GM12878 (cell line): ENCODE measurements around the gene PNLIPRP2. TPM values are rescaled to one million over a fixed set of nuclear protein-coding genes. Genes with fewer than 3 reads are reported as not detected.

Experiments
- ATAC-seq: fragments of 200-7000 bp; cut with Tn5 transposase; 3 replicates; pipeline ENCODE4 v1.9.1; 2020; ENCODE audit warnings: mild to moderate bottlenecking, moderate library complexity
- BruUV-seq: library from RNA; stranded (reverse); fragments of 400-500 nt; replicated peaks from 2 replicates; lab custom pipeline; 2021; lab: Mats Ljungman, UMichigan
- CTCF ChIA-PET: fragments of 300-600 bp; sonication (Branson Sonifier 250); formaldehyde crosslinking; extraction: SDS; loops from one replicate; lab custom pipeline; 2021; ENCODE audit warnings: inconsistent platforms; lab: Yijun Ruan, JAX
- POLR2A ChIA-PET: fragments of 350-600 bp; formaldehyde crosslinking; extraction: SDS; loops from one replicate; lab custom pipeline; 2021; ENCODE audit warnings: inconsistent platforms; lab: Charles Lee
- RAD21 ChIA-PET: fragments of 300-600 bp; sonication (Branson Sonifier 250); formaldehyde crosslinking; loops from one replicate; lab custom pipeline; 2023; ENCODE audit warnings: antibody characterized with exemption; ENCODE audit not compliant: unreplicated experiment; lab: Charles Lee
- SMC1A ChIA-PET: fragments of 300-600 bp; sonication (Branson Sonifier 250); formaldehyde crosslinking; loops from one replicate; lab custom pipeline; 2023; ENCODE audit not compliant: unreplicated experiment, uncharacterized antibody; lab: Charles Lee
- DNase-seq: peaks from one replicate; pipeline ENCODE4 v3.0.0-alpha.2; 2011; ENCODE audit warnings: low read depth, low spot score
- FAIRE-seq: peaks from 3 replicates; lab custom pipeline; 2011; peaks lifted over from hg19 to GRCh38; lab: Jason Lieb, UNC
- H2AFZ ChIP-seq: 2 replicates; pipeline ENCODE4 v1.6.0; 2011; ENCODE audit warnings: low read depth, low read length, control low read depth; ENCODE audit not compliant: control insufficient read depth
- H3K27ac ChIP-seq: 2 replicates; pipeline ENCODE4 v1.5.1; 2011; ENCODE audit warnings: control low read depth; ENCODE audit not compliant: control insufficient read depth, insufficient read depth
- H3K27me3 ChIP-seq, 2 experiments: replicated peaks in 1 of 2; 2 replicates each; pipeline versions ENCODE4 v1.6.0 to v1.6.1; 2011; ENCODE audit warnings: low read length in 1 of 2; ENCODE audit not compliant: control insufficient read depth in 2 of 2, insufficient read depth in 2 of 2
- H3K36me3 ChIP-seq, 2 experiments: 2 replicates each; pipeline ENCODE4 v1.5.1; 2011; ENCODE audit warnings: low read length in 1 of 2; ENCODE audit not compliant: control insufficient read depth in 2 of 2, insufficient read depth in 2 of 2
- H3K4me1 ChIP-seq: 2 replicates; pipeline ENCODE4 v1.6.1; 2011; ENCODE audit warnings: mild to moderate bottlenecking, low read length, moderate library complexity, mixed read lengths; ENCODE audit not compliant: control insufficient read depth, insufficient read depth
- H3K4me2 ChIP-seq: 2 replicates; pipeline ENCODE4 v1.6.0; 2011; ENCODE audit warnings: control low read depth; ENCODE audit not compliant: control insufficient read depth, insufficient read depth
- H3K4me3 ChIP-seq: fragments of 200-600 bp; sonication (generic); 2 replicates; pipeline ENCODE4 v1.5.1; 2016
- H3K79me2 ChIP-seq: 2 replicates; pipeline ENCODE4 v1.6.0; 2011; ENCODE audit warnings: low read length; ENCODE audit not compliant: control insufficient read depth, insufficient read depth
- H3K9ac ChIP-seq: 2 replicates; pipeline ENCODE4 v1.8.0; 2011; ENCODE audit warnings: low read length, control low read depth, mixed read lengths; ENCODE audit not compliant: control insufficient read depth, insufficient read depth
- H3K9me3 ChIP-seq: replicated peaks from 3 replicates; pipeline ENCODE4 v1.5.1; 2011; ENCODE audit warnings: mild to moderate bottlenecking, low read length; ENCODE audit not compliant: control insufficient read depth, insufficient read depth
- H4K20me1 ChIP-seq: 2 replicates; pipeline ENCODE4 v1.6.0; 2011; ENCODE audit not compliant: control insufficient read depth, insufficient read depth
- BCL11A ChIP-seq: IDR thresholded peaks from 2 replicates; pipeline ENCODE4 v1.6.1; 2011; ENCODE audit warnings: low read depth, low read length
- BCLAF1 ChIP-seq: fragments of 450-650 bp; IDR thresholded peaks from 2 replicates; pipeline ENCODE4 v1.6.1; 2017; ENCODE audit warnings: antibody characterized with exemption, mild to moderate bottlenecking, moderate library complexity
- CEBPZ ChIP-seq: fragments of 150-350 bp; IDR thresholded peaks from 2 replicates; pipeline ENCODE4 v1.6.1; 2016; ENCODE audit warnings: low read depth, low read length
- E2F4 ChIP-seq: IDR thresholded peaks from 2 replicates; pipeline ENCODE4 v1.6.1; 2012; ENCODE audit warnings: low read depth, low read length, improper control_type of control experiment
- E2F8 ChIP-seq: fragments of 450-650 bp; IDR thresholded peaks from 2 replicates; pipeline ENCODE4 v1.6.1; 2018; ENCODE audit warnings: mild to moderate bottlenecking, low read depth, moderate library complexity; ENCODE audit not compliant: partially characterized antibody
- EZH2 ChIP-seq: IDR thresholded peaks from 2 replicates; pipeline ENCODE4 v1.6.1; 2012; ENCODE audit warnings: low read depth, mild to moderate bottlenecking, control low read depth, inconsistent platforms, low read length, borderline replicate concordance; ENCODE audit not compliant: control insufficient read depth
- IKZF1 ChIP-seq: fragments of 450-650 bp; conservative IDR thresholded peaks from 2 replicates; pipeline ENCODE4 v1.6.1; 2017; ENCODE audit warnings: antibody characterized with exemption, mild to moderate bottlenecking
- IRF4 ChIP-seq: IDR thresholded peaks from 2 replicates; pipeline ENCODE4 v1.6.1; 2011; ENCODE audit warnings: low read depth, low read length
- KDM1A ChIP-seq: fragments of 200-600 bp; sonication (generic); IDR thresholded peaks from 2 replicates; pipeline ENCODE4 v1.6.1; 2016; ENCODE audit warnings: borderline replicate concordance
- MXI1 ChIP-seq: fragments of 150-350 bp; IDR thresholded peaks from 2 replicates; pipeline ENCODE4 v1.6.1; 2011; ENCODE audit warnings: low read depth, mild to moderate bottlenecking, inconsistent platforms, low read length, improper control_type of control experiment
- SP1 ChIP-seq: IDR thresholded peaks from one replicate; pipeline ENCODE4 v1.6.1; 2011; ENCODE audit warnings: low read depth, low read length
- TARDBP ChIP-seq: IDR thresholded peaks from 2 replicates; pipeline ENCODE4 v1.6.1; 2016; ENCODE audit warnings: borderline replicate concordance
- USF2 ChIP-seq: IDR thresholded peaks from 2 replicates; pipeline ENCODE4 v1.6.1; 2011; ENCODE audit warnings: low read depth, low read length, improper control_type of control experiment, borderline replicate concordance
- WGBS: methylation state at CpG from one replicate; pipeline ENCODE4 v1.1.6; 2016; ENCODE audit warnings: low lambda C conversion rate; ENCODE audit not compliant: insufficient replicate concordance, insufficient coverage; ENCODE audit errors: missing lambda C conversion rate; 5-methylcytosine and 5-hydroxymethylcytosine counted together
- in situ Hi-C: fragments of 300-500 bp; cut with MboI; formaldehyde crosslinking; loops from 9 replicates; pipeline ENCODE4 v1.14.3; 2018; ENCODE audit warnings: mixed read lengths
- intact Hi-C: fragments of 100-400 bp; cut with micrococcal nuclease; formaldehyde crosslinking; loops from one replicate; pipeline ENCODE4 v1.14.2; 2022; ENCODE audit not compliant: unreplicated experiment
- polyA plus RNA-seq, 11 experiments: library from polyadenylated mRNA; depleted of rRNA in 4 of 11; unstranded in 6 of 11; stranded (reverse) in 5 of 11; fragments of >200 nt; fragmentation: Nextera tagmentation in 4 of 11; fragmentation: Illumina TruSeq in 1 of 11; extraction: Ambion mirVana in 4 of 11; extraction: Trizol in 1 of 11; gene quantifications; 1 replicate in 1 of 11; 2 replicates in 10 of 11; pipeline versions ENCODE4 v1.2.1 to v1.2.3, GENCODE V29; 2011 to 2016; ENCODE audit warnings: inconsistent platforms in 2 of 11, missing spikeins in 2 of 11, low read depth in 1 of 11
- total RNA-seq, 4 experiments: library from RNA; depleted of rRNA in 3 of 4; stranded (reverse); fragments of >200 nt in 3 of 4; fragmentation: Illumina TruSeq in 1 of 4; extraction: Trizol in 1 of 4; gene quantifications; 2 replicates each; pipeline versions ENCODE4 v1.2.1 to v1.2.3, GENCODE V29; 2013 to 2021

PNLIPRP2 gene
- total and polyA plus RNA-seq, 10 of the 15 experiments (the other 5 are each of a cell fraction or from before 2014, with no cell fraction given): 0.33 TPM; not detected in 9

DNA sequence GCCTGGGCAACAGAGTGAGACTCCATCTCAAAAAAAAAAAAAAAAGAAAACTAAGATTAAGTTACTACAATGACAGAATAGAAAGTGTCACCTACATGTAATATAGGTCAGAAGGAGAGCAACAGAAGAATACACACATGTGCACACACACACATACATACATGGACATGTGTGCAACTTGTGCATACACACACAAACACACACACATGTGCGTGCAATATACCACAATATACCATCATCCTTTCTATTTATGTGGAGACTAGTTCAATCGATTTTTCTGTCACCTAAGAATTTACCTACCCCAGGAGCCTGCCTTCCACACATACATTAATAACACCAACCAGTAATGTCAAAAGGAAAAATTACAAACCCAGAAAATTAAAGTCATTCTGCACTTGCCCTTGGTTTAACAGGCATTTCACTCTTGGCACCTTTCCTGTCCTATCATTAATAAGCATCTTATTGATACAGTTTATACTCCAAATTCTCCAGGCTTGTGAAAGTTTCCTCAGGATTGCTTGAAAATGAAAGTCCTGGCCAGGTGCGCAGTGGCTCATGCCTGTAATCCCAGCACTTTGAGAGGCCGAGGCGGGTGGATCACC is 27.5 kb upstream of the PNLIPRP2 start:
- Histone ChIP-seq H2AFZ (no peak overlapping the region), H4K20me1 (no peaks in the 10 kb centered on the region), H3K27ac (no peak overlapping the region), H3K27me3 (no peaks in the 10 kb centered on the region), H3K36me3 (no peaks in the 10 kb centered on the region), H3K4me2 (no peak overlapping the region), H3K4me1 (no peaks in the 10 kb centered on the region), H3K9ac (no peak overlapping the region), H3K4me3 (no peak overlapping the region), H3K79me2 (no peaks in the 10 kb centered on the region), H3K9me3 (no peaks in the 10 kb centered on the region)
- 54% methylated on average over 5 of the region's 5 CpGs for WGBS
- DNase-seq (no peak), FAIRE-seq (no peak), ATAC-seq (no peak)
- BruUV-seq: no TSS peak
- POLR2A ChIA-PET: no interaction called here
- SMC1A ChIA-PET: no interaction called here
- CTCF ChIA-PET: no interaction called here
- in situ Hi-C loops (no loop called here), intact Hi-C loops (no loop called here)
- RAD21 ChIA-PET: no interaction called here
- TF ChIP-seq E2F4 (no peak), IKZF1 (no peak), SP1 (no peak), MXI1 (no peak), TARDBP (no peak), IRF4 (no peak), USF2 (no peak), CEBPZ (no peak), E2F8 (no peak), BCL11A (no peak), BCLAF1 (no peak), KDM1A (no peak), EZH2 (no peak)
